ENCODE data around the gene MRPL49. TPM values are rescaled to one million over a fixed set of nuclear protein-coding genes. Genes with fewer than 3 reads are reported as not detected.

The MRPL49 gene
- total and polyA plus RNA-seq, 2 donors (not counting 1 experiment from before 2014, with no cell fraction given): 39.6 to 48.5 TPM

DNA sequence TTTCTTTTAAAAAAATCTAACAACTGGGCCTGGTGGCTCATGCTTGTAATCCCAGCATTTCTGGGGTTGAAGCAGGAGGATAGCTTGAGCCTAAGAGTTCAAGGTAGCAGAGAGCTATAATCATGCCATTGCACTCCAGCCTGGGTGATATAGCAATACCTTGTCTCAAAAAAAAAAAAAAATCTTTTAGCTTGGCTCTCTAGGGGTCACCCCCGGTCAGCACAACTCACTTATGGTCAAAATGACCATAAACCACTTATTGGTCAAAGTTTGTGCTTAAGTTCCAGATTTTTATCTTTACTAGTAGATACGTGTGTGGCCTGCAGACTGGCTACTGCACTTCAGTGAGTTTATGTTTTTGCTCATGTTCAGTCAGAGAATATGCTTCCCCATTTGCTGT is 41.6 kb downstream of the MRPL49 start:
- H3K9ac ChIP-seq (ENCODE audit: low read length): no peak overlapping the region
- intact Hi-C loops (cut with micrococcal nuclease): no loop called here
- H3K4me3 ChIP-seq (ENCODE audit: control extremely low read depth in 1 of 5, extremely low read depth in 1 of 5, insufficient read depth in 1 of 5, low read depth in 2 of 5, low read length in 4 of 5): no peak overlapping the region
- no peaks in the 10 kb centered on the region for H3K27me3 ChIP-seq (replicated peaks in 1 of 4; ENCODE audit: control extremely low read depth in 1 of 4, control insufficient read depth in 3 of 4, insufficient read depth in 4 of 4, low read length in 3 of 4)
- TF ChIP-seq, protein P1, sequence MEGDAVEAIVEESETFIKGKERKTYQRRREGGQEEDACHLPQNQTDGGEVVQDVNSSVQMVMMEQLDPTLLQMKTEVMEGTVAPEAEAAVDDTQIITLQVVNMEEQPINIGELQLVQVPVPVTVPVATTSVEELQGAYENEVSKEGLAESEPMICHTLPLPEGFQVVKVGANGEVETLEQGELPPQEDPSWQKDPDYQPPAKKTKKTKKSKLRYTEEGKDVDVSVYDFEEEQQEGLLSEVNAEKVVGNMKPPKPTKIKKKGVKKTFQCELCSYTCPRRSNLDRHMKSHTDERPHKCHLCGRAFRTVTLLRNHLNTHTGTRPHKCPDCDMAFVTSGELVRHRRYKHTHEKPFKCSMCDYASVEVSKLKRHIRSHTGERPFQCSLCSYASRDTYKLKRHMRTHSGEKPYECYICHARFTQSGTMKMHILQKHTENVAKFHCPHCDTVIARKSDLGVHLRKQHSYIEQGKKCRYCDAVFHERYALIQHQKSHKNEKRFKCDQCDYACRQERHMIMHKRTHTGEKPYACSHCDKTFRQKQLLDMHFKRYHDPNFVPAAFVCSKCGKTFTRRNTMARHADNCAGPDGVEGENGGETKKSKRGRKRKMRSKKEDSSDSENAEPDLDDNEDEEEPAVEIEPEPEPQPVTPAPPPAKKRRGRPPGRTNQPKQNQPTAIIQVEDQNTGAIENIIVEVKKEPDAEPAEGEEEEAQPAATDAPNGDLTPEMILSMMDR (IDR thresholded peaks at IDR 0.05): no peak
- no peak for TF ChIP-seq EZH2 (IDR thresholded peaks at IDR 0.05; ENCODE audit: borderline replicate concordance, insufficient read depth, low read depth, low read length, poor library complexity, severe bottlenecking)
- Mint-ChIP-seq H3K27me3 (no peaks in the 10 kb centered on the region), H3K27ac (no peak overlapping the region), H3K4me1 (peaks cover 15% of the 10 kb centered on the region), H3K9me3 (ENCODE audit: insufficient read depth) (no peaks in the 10 kb centered on the region), H3K4me3 (no peak overlapping the region)
- no peak overlapping the region for H2AFZ ChIP-seq (ENCODE audit: insufficient read depth, low read depth, low read length, poor library complexity, severe bottlenecking)
- H3K4me1 ChIP-seq (ENCODE audit: control insufficient read depth in 2 of 2, insufficient read depth in 2 of 2, low read length in 2 of 2): peaks cover 0 to 7% of the 10 kb centered on the region in 2 donors
- H3K79me2 ChIP-seq (ENCODE audit: control insufficient read depth, insufficient read depth, low read length): no peaks in the 10 kb centered on the region
- ChIA-PET POLR2A (no interaction called here), CTCF (no interaction called here)
- 100% methylated on average over 1 of the region's 2 CpGs for WGBS (ENCODE audit: insufficient coverage)
- no peaks in the 10 kb centered on the region for H4K20me1 ChIP-seq (ENCODE audit: control insufficient read depth, insufficient read depth, low read length, poor library complexity, severe bottlenecking)
- no peak overlapping the region for H3K27ac ChIP-seq (ENCODE audit: low read length in 2 of 2)
- H3K4me2 ChIP-seq (replicated peaks; ENCODE audit: low read depth, low read length, poor library complexity, severe bottlenecking): no peak overlapping the region
- H3K36me3 ChIP-seq (replicated peaks in 1 of 2; ENCODE audit: control extremely low read depth in 1 of 2, control insufficient read depth in 1 of 2, extremely low read depth in 1 of 2, insufficient read depth in 2 of 2, low read length in 1 of 2): no peaks in the 10 kb centered on the region
- H3K9me3 ChIP-seq (ENCODE audit: control extremely low read depth in 1 of 3, control insufficient read depth in 2 of 3, insufficient read depth in 1 of 3, low read length in 2 of 3): no peaks in the 10 kb centered on the region
- ATAC-seq (ENCODE audit: low read depth): no peak
- no peak for DNase-seq

DNA sequence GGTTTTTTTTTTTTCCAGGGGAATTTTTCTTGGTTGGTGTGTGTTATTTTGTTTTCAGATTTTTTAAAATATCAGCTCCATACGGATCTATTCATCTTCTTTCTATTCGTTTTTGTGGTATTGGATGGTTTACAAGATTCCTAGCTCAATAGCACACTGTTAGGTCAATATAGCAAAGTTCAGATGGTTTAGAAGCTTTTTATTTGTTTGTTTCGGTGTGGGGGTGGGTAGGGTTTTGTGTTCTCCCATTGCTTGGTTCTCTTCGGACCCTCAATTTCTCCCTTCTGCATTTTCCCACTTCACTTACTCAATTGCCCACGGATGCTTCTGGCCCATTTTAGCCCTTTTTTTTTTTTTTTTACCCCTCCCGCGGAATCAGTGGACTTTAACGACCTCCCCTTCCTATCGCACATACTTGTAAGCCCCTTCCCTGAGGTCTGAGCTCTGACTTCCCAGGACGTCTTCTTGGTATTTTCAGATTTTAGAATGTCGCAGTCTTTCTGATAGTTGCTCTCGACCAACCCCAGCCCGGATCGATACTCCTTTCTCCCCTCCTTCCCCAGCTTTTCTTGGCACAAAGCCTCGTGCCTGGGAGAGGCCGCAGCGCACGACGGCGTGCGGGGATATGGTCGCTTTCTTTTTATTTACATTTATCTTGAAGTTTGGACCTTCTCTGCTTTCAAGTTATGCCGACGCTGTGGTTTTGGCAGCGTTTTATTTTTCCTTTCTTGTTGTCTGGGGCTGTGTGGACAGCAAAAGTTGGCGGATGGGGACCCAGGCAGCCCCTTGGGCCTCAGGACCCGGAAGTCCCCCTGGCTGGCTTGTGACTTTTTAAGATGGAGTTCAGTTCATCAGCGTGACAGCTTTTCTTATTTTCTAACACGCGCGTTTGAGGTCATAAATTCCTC is 43.5 kb downstream of the MRPL49 start:
- H4K20me1 ChIP-seq (ENCODE audit: control insufficient read depth, insufficient read depth, low read length, poor library complexity, severe bottlenecking): no peaks in the 10 kb centered on the region
- intact Hi-C loops (cut with micrococcal nuclease): no loop called here
- 87% methylated on average over 12 of the region's 31 CpGs for WGBS (ENCODE audit: insufficient coverage)
- peaks cover 14% of the 10 kb centered on the region for H3K4me1 Mint-ChIP-seq
- no peaks in the 10 kb centered on the region for H3K9me3 Mint-ChIP-seq (ENCODE audit: insufficient read depth)
- no peak overlapping the region for H3K4me3 ChIP-seq (ENCODE audit: control extremely low read depth in 1 of 5, extremely low read depth in 1 of 5, insufficient read depth in 1 of 5, low read depth in 2 of 5, low read length in 4 of 5)
- DNase-seq (no peak), ATAC-seq (ENCODE audit: low read depth) (no peak)
- H3K9ac ChIP-seq (ENCODE audit: low read length): no peak overlapping the region
- H3K9me3 ChIP-seq (ENCODE audit: control extremely low read depth in 1 of 3, control insufficient read depth in 2 of 3, insufficient read depth in 1 of 3, low read length in 2 of 3): no peaks in the 10 kb centered on the region
- H3K36me3 ChIP-seq (replicated peaks in 1 of 2; ENCODE audit: control extremely low read depth in 1 of 2, control insufficient read depth in 1 of 2, extremely low read depth in 1 of 2, insufficient read depth in 2 of 2, low read length in 1 of 2): no peaks in the 10 kb centered on the region
- CTCF ChIA-PET: interaction anchor here (0.9 to 1.1 kb wide), 2 partner anchors 21 to 54 kb away, joined by 3 read pairs; partner anchors contain the start of gene TM7SF2
- no peak overlapping the region for H3K27ac ChIP-seq (ENCODE audit: low read length in 2 of 2)
- no peak overlapping the region for H3K4me2 ChIP-seq (replicated peaks; ENCODE audit: low read depth, low read length, poor library complexity, severe bottlenecking)
- H3K79me2 ChIP-seq (ENCODE audit: control insufficient read depth, insufficient read depth, low read length): peaks cover 3% of the 10 kb centered on the region
- H3K4me3 Mint-ChIP-seq: no peak overlapping the region
- H2AFZ ChIP-seq (ENCODE audit: insufficient read depth, low read depth, low read length, poor library complexity, severe bottlenecking): no peak overlapping the region
- H3K27me3 Mint-ChIP-seq: no peaks in the 10 kb centered on the region
- POLR2A ChIA-PET: interaction anchor here (0.7 kb wide), 1 partner anchor 78 kb away, joined by 3 read pairs; no protein-coding TSS in a partner anchor
- no peak for TF ChIP-seq EZH2 (IDR thresholded peaks at IDR 0.05; ENCODE audit: borderline replicate concordance, insufficient read depth, low read depth, low read length, poor library complexity, severe bottlenecking)
- TF ChIP-seq, protein P1 (IDR thresholded peaks at IDR 0.05): no peak
- no peak overlapping the region for H3K27ac Mint-ChIP-seq
- H3K27me3 ChIP-seq (replicated peaks in 1 of 4; ENCODE audit: control extremely low read depth in 1 of 4, control insufficient read depth in 3 of 4, insufficient read depth in 4 of 4, low read length in 3 of 4): no peaks in the 10 kb centered on the region
- peaks cover 8 to 13% of the 10 kb centered on the region in 2 donors for H3K4me1 ChIP-seq (ENCODE audit: control insufficient read depth in 2 of 2, insufficient read depth in 2 of 2, low read length in 2 of 2)

Measured in B cell (primary cell).